Neural cell (in vitro differentiated cells): ENCODE measurements around the gene MYL7. TPM values are rescaled to one million over a fixed set of nuclear protein-coding genes. Genes with fewer than 3 reads are reported as not detected.

Experiments used
- H2AFZ ChIP-seq: fragments of 200-600, 300-800 bp; sonication (generic), shearing (Covaris generic); 2 replicates; pipeline ENCODE4 v1.6.0; 2014; ENCODE audit warnings: low read depth, mild to moderate bottlenecking, antibody characterized with exemption, low read length, moderate library complexity
- H3F3A ChIP-seq: fragments of 200-600 bp; shearing (Covaris generic); 2 replicates; pipeline ENCODE4 v1.6.1; 2016; ENCODE audit warnings: mild to moderate bottlenecking, moderate library complexity, mixed read lengths, antibody characterized with exemption, low read length; ENCODE audit not compliant: insufficient read depth, poor library complexity, severe bottlenecking
- H3K27ac ChIP-seq: fragments of 200-600, 300-800 bp; sonication (generic), shearing (Covaris generic); 2 replicates; pipeline ENCODE4 v1.5.1; 2014; ENCODE audit warnings: mild to moderate bottlenecking, low read length, moderate library complexity
- H3K27me3 ChIP-seq: fragments of 300-800, 200-600 bp; sonication (generic), shearing (Covaris generic); 2 replicates; pipeline ENCODE4 v1.6.0; 2014; ENCODE audit warnings: mild to moderate bottlenecking, low read depth, low read length, moderate library complexity; ENCODE audit not compliant: insufficient read depth
- H3K36me3 ChIP-seq: fragments of 300-800, 200-600 bp; sonication (generic), shearing (Covaris generic); 2 replicates; pipeline ENCODE4 v1.5.1; 2014; ENCODE audit warnings: mild to moderate bottlenecking, antibody characterized with exemption, low read length, moderate library complexity; ENCODE audit not compliant: insufficient read depth
- H3K4me2 ChIP-seq: fragments of 300-800, 200-600 bp; sonication (generic), shearing (Covaris generic); 2 replicates; pipeline ENCODE4 v1.6.0; 2014; ENCODE audit warnings: mild to moderate bottlenecking, low read length
- H3K4me3 ChIP-seq: fragments of 300-800, 200-600 bp; sonication (generic), shearing (Covaris generic); 2 replicates; pipeline ENCODE4 v1.5.1; 2014; ENCODE audit warnings: mild to moderate bottlenecking, low read length, moderate library complexity
- H3K79me2 ChIP-seq: fragments of 200-600 bp; shearing (Covaris generic); replicated peaks from 2 replicates; pipeline ENCODE4 v1.6.0; 2014; ENCODE audit warnings: mild to moderate bottlenecking, low read length, moderate library complexity; ENCODE audit not compliant: insufficient read depth
- H3K9ac ChIP-seq: fragments of 300-800, 200-600 bp; sonication (generic), shearing (Covaris generic); 2 replicates; pipeline ENCODE4 v1.6.1; 2016; ENCODE audit warnings: mild to moderate bottlenecking, low read length, mixed read lengths
- H3K9me2 ChIP-seq: fragments of 200-600 bp; shearing (Covaris generic); 2 replicates; pipeline ENCODE4 v1.6.1; 2016; ENCODE audit warnings: mild to moderate bottlenecking, low read length, mixed read lengths; ENCODE audit not compliant: insufficient read depth
- H3K9me3 ChIP-seq: fragments of 200-600, 300-800 bp; sonication (generic), shearing (Covaris generic); 2 replicates; pipeline ENCODE4 v1.6.1; 2016; ENCODE audit warnings: mild to moderate bottlenecking, mixed run types, low read length, moderate library complexity, mixed read lengths
- H4K20me1 ChIP-seq: fragments of 200-600 bp; shearing (Covaris generic); 2 replicates; pipeline ENCODE4 v1.6.1; 2016; ENCODE audit warnings: mild to moderate bottlenecking, mixed run types; ENCODE audit not compliant: insufficient read depth
- CTCF ChIP-seq: fragments of 450-650 bp; IDR thresholded peaks from 2 replicates; pipeline ENCODE4 v1.5.1; 2014; ENCODE audit warnings: antibody characterized with exemption, mild to moderate bottlenecking, moderate library complexity; ENCODE audit not compliant: poor library complexity, severe bottlenecking
- EP300 ChIP-seq: fragments of 450-650 bp; conservative IDR thresholded peaks from 2 replicates; pipeline ENCODE4 v1.6.1; 2014; ENCODE audit warnings: antibody characterized with exemption, mild to moderate bottlenecking, moderate library complexity; ENCODE audit not compliant: poor library complexity, severe bottlenecking
- EZH2 ChIP-seq: fragments of 200-600, 300-800 bp; shearing (Covaris generic), sonication (generic); IDR thresholded peaks from 2 replicates; pipeline ENCODE4 v1.6.1; 2014; ENCODE audit warnings: antibody characterized with exemption, low read length, borderline replicate concordance, mild to moderate bottlenecking; ENCODE audit not compliant: insufficient read depth, poor library complexity, severe bottlenecking
- MXI1 ChIP-seq: fragments of 450-650 bp; conservative IDR thresholded peaks from 2 replicates; pipeline ENCODE4 v1.6.1; 2014; ENCODE audit warnings: antibody characterized with exemption, mild to moderate bottlenecking; ENCODE audit not compliant: poor library complexity, severe bottlenecking
- POLR2AphosphoS5 ChIP-seq: IDR thresholded peaks from 2 replicates; pipeline ENCODE4 v1.6.1; 2012
- RAD21 ChIP-seq: fragments of 450-650 bp; conservative IDR thresholded peaks from 2 replicates; pipeline ENCODE4 v1.6.1; 2014; ENCODE audit warnings: antibody characterized with exemption, mild to moderate bottlenecking, moderate library complexity
- SMC3 ChIP-seq: fragments of 450-650 bp; conservative IDR thresholded peaks from 2 replicates; pipeline ENCODE4 v1.6.1; 2014; ENCODE audit warnings: antibody characterized with exemption, mild to moderate bottlenecking, moderate library complexity; ENCODE audit not compliant: poor library complexity
- TAF1 ChIP-seq: IDR thresholded peaks from 2 replicates; pipeline ENCODE4 v1.6.1; 2012; ENCODE audit warnings: low read depth
- polyA plus RNA-seq: library from polyadenylated mRNA; depleted of rRNA; stranded (reverse); fragments of >200 nt; gene quantifications from 2 replicates; pipeline ENCODE4 v1.2.3, GENCODE V29; 2014
- TF ChIP-seq, protein P1 (sequence below): IDR thresholded peaks from 2 replicates; pipeline ENCODE4 v1.6.1; 2012; ENCODE audit warnings: borderline replicate concordance

Gene MYL7
- polyA plus RNA-seq, 1 donor from 2014 or later, result 0.76 TPM

DNA sequence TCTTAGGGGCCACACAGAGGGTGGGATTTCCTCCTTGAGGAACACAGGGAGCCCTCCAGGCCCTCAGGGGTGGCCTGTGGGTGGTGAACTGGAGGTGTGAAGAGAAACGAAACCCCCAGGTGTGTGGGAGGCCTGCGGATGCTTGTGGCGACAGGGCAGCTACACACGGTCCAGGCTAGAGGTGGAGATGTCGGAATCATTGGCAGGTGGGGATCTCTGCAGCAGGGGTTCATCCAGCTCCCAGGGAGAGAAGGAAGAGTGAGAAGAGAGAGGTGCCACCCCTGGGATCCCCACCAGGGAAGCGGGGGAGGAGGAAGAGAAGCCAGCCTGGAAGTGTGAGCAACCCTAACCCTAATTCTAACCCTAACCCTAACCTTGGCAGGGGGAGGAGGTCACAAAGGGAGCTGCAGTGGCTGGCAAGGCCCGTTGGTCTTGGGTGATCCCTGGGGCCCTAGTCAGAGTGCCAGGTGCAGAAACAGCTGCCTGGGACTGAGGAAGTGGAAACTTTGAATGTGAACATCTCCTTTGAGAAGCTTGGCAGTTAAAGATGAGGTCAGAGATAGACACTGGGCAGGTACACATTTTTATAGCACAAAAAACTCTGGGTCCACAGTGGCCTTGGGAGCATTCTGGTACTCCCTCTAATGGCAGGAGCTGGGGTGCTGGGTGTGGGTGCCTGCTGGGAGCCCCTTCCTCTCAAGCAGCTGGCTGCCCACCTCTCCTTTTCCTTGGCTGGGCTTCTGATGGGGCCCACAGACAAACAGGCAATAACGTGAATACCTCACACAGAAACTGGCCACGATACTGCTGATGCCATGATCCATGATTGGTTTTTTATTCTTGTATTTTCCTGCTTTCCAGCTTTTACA, 43.8 kb downstream of the MYL7 start:
- H4K20me1 ChIP-seq, result no peaks in the 10 kb centered on the region
- TF ChIP-seq CTCF (no peak), SMC3 (no peak), MXI1 (no peak), TAF1 (no peak), RAD21 (no peak), EP300 (no peak), EZH2 (no peak)
- TF ChIP-seq, protein P1, sequence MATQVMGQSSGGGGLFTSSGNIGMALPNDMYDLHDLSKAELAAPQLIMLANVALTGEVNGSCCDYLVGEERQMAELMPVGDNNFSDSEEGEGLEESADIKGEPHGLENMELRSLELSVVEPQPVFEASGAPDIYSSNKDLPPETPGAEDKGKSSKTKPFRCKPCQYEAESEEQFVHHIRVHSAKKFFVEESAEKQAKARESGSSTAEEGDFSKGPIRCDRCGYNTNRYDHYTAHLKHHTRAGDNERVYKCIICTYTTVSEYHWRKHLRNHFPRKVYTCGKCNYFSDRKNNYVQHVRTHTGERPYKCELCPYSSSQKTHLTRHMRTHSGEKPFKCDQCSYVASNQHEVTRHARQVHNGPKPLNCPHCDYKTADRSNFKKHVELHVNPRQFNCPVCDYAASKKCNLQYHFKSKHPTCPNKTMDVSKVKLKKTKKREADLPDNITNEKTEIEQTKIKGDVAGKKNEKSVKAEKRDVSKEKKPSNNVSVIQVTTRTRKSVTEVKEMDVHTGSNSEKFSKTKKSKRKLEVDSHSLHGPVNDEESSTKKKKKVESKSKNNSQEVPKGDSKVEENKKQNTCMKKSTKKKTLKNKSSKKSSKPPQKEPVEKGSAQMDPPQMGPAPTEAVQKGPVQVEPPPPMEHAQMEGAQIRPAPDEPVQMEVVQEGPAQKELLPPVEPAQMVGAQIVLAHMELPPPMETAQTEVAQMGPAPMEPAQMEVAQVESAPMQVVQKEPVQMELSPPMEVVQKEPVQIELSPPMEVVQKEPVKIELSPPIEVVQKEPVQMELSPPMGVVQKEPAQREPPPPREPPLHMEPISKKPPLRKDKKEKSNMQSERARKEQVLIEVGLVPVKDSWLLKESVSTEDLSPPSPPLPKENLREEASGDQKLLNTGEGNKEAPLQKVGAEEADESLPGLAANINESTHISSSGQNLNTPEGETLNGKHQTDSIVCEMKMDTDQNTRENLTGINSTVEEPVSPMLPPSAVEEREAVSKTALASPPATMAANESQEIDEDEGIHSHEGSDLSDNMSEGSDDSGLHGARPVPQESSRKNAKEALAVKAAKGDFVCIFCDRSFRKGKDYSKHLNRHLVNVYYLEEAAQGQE, result no peak

DNA sequence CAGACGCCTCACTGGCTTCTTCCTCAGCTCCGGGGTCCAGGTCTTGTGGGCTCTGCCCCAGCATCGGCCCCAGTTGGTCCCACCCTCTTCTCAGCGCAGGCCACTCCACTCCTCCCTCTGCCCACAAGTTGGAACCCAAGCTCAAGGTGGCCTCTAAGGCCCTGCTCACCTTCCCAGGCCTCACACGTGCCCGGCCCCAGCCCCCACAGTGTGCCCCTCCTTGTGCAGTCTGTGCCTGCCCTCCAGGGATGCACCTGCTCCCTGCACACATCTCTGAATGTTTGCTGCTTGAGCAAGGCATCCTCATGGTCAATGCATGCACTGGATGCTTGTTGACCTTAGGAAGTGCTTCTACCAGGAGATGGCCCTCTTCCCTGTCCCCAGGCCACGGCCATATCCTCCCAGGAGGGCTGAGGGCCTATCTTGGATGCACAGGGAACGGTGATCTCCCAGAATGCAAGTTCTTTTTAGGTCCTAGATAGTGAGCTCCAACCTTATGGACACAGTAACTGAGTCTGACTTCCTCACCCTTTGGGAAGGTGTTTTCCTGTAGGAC, 44.7 kb downstream of the MYL7 start:
- H3K4me3 ChIP-seq, result no peak overlapping the region
- H4K20me1 ChIP-seq, result no peaks in the 10 kb centered on the region
- H3K9me2 ChIP-seq, result no peaks in the 10 kb centered on the region
- no peak overlapping the region for H3K4me2 ChIP-seq
- no peaks in the 10 kb centered on the region for H3K36me3 ChIP-seq
- H3K27ac ChIP-seq, result no peak overlapping the region
- H3K27me3 ChIP-seq, result no peaks in the 10 kb centered on the region
- H2AFZ ChIP-seq, result no peak overlapping the region
- H3F3A ChIP-seq, result no peaks in the 10 kb centered on the region
- no peak for TF ChIP-seq SMC3
- TF ChIP-seq RAD21, result no peak
- TF ChIP-seq EP300, result no peak
- TF ChIP-seq EZH2, result no peak
- TF ChIP-seq, protein P1, result no peak
- no peak for TF ChIP-seq MXI1
- TF ChIP-seq CTCF, result no peak
- TF ChIP-seq POLR2AphosphoS5, result no peak
- TF ChIP-seq TAF1, result no peak
- no peaks in the 10 kb centered on the region for H3K79me2 ChIP-seq
- H3K9ac ChIP-seq, result no peak overlapping the region
- no peaks in the 10 kb centered on the region for H3K9me3 ChIP-seq

More for the DNA sequence above, 43.8 kb downstream of the MYL7 start:
- H2AFZ ChIP-seq, result no peak overlapping the region
- no peaks in the 10 kb centered on the region for H3K27me3 ChIP-seq
- no peaks in the 10 kb centered on the region for H3K9me2 ChIP-seq
- H3K9ac ChIP-seq, result no peak overlapping the region
- no peaks in the 10 kb centered on the region for H3K9me3 ChIP-seq
- no peak overlapping the region for H3K4me2 ChIP-seq
- no peak overlapping the region for H3K4me3 ChIP-seq
- no peaks in the 10 kb centered on the region for H3K36me3 ChIP-seq
- no peaks in the 10 kb centered on the region for H3F3A ChIP-seq
- H3K27ac ChIP-seq, result no peak overlapping the region
- H3K79me2 ChIP-seq, result no peaks in the 10 kb centered on the region
